ENCODE results near the gene AJM1.
"Not testable (repeated sequence)": the region's sequence is repeated elsewhere in the genome, so short reads cannot be mapped to it uniquely, and the experiment has no call there.

AJM1 gene

GRCh38 chr9:136857581-136858412, 15.5 kb downstream of the AJM1 start:
- DNase-seq = no peak

GRCh38 chr9:136858452-136858843, 16.2 kb downstream of the AJM1 start:
- DNase-seq = no peak

GRCh38 chr9:136858844-136859757, 16.8 kb downstream of the AJM1 start:
- no peak for DNase-seq

GRCh38 chr9:136860529-136860928, 18.3 kb downstream of the AJM1 start:
- no peak for DNase-seq

GRCh38 chr9:136860933-136861873, 18.9 kb downstream of the AJM1 start:
- no peak for DNase-seq

GRCh38 chr9:136861874-136862457, 19.7 kb downstream of the AJM1 start:
- DNase-seq = no peak

- no peak for DNase-seq
Measured at GRCh38 chr9:136862849-136863622, 20.8 kb downstream of the AJM1 start.

DNA sequence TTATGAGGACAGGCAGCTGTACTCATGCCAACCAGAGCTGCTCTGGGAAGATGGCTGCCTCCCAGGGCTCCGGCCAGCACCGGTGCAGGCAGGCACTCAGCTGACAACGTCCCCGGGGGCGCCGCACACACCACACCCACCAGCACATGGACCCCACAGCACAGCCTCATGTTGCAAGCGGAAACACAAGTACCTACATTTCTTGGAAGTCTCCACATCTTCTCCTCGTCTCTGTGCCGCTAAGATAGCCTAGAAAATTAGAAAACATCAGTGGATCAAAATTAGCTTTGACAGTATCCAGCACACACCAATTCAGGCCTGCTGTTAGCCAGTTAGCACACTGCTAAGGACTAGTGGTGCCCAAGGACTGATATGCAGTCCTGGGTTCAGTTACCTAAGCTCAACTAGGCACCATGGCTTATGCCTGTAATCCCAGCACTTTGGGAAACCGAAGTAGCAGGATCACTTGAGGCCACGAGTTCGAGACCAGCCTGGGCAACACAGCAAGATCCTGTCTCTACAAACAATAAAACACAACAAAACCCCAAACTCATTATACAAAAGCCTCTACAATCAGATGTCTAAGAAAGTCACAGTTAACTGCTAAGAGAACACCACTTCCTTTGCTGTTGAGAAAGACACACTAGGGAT, 21.5 kb downstream of the AJM1 start:
- DNase-seq = no peak

GRCh38 chr9:136865041-136865767, 22.9 kb downstream of the AJM1 start:
- DNase-seq = no peak

DNA sequence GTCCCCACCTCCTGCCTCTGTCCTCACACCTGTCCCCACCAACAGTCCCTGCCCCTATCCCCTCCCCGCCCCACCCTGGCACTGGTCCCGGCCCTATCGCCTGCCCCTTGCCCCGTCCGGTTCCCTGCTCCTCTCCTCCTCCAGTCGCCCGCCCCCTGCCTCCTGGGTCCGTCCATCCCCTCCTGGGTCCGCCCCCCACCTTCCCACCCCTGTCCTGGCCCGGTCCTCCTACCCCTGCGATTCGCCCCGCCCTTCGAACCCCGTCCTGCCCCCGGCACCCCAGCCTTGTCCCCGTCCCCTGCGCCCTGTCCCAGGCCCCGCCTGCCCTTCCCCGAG, 23.5 kb downstream of the AJM1 start:
- DNase-seq = no peak

DNA sequence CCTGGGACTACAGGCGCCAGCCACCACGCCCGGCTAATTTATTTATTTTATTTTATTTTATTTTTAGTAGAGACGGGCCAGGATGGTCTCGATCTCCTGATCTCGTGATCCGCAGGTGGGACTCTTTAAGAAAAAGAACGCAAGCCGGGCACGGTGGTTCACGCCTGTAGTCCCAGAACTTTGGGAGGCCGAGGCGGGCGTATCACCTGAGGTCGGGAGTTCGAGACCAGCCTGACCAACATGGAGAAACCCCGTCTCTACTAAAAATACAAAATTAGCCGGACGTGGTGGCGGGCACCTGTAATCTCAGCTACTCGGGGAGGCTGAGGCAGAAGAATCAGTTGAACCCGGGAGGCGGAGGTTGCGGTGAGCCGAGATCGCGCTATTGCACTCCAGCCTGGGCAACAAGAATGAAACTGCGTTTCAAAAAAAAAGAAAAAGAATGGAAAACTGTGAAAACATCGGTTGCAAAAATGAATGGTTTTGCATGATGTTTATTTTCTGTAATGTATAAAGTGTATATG, 24.7 kb downstream of the AJM1 start:
- DNase-seq = not testable (repeated sequence)

- no peak for DNase-seq
Measured at GRCh38 chr9:136867480-136867879, 25.2 kb downstream of the AJM1 start.

DNA sequence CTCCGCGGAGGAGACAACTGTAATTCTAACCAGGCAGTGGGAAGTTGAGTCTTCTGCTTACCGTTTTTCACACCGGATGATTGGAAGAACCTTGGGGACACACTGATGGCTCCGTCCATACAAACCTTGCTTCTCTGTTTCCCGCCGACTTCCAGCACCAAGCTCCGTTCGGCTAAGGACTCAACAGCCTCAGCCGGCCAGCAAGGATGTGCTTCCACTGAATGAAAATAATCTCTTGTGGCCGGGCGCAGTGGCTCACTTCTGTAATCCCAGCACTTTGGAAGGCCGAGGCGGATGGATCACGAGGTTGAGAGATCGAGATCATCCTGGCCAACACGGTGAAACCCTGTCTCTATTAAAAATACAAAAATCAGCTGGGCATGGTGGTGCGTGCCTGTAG, 25.6 kb downstream of the AJM1 start:
- DNase-seq = no peak

DNA sequence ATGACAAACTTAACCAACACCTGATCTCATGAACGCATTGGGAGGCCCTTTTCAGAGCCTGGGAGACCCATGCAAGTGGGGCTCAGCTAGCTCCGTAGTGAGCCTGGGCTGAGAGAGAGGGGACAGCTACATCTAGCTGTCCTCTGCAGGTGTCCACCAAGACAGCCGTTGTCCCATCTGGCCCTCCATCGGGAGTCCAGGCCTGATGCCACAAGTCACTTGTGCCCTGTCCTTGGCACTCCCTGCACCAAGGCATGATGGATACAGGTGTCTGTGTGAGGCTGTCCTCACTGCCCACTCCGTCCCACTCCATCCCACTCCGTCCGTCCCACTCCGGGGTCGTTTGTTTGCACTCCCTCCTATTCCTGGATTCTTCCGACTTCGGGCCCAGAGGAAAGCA, 26.4 kb downstream of the AJM1 start:
- DNase-seq = no peak

GRCh38 chr9:136869611-136870010, 27.3 kb downstream of the AJM1 start:
- not testable (repeated sequence) for DNase-seq

GRCh38 chr9:136875155-136875554, 32.9 kb downstream of the AJM1 start:
- DNase-seq = no peak

DNA sequence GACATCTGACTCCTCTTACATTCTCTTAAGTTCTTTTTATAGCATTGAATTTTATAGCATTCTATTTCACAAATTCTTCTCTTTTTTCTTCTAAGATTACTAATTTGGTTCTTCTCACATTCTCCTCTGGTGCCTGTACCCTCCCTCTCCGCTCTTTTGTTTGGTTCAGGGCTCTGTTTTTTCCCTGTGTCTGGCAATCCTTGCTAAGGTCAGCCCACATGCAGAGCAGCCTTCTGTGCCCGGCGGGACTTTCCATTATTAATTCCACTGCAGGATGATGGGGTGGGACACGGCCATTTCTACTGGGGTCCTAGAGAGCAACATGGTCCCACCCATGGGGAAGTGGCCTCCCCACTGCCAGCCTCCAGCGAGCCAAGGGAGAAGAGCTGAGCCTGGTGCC, 34.2 kb downstream of the AJM1 start:
- DNase-seq = no peak

DNA sequence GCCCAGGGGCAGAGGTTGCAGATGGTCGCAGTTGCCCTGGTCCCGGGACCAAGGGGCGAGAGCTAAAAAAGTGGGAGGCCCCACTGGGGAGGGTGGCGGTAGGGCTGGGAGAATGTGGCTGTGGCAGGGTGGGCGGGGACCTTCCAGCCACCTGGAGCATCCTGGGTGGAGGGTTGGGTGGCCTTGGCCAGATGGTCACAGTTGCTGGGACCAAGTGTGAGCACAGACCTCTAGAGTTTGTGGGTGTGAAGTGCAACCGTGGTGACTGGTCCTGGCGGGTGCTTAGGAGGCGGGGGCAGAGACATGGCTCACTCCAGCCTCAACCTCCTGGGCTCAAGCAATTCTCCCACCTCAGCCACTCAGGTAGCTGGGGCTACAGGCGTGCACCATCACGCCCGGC, 38.4 kb downstream of the AJM1 start:
- DNase-seq = no peak

- no peak for DNase-seq
Measured at GRCh38 chr9:136881691-136882108, 39.4 kb downstream of the AJM1 start.

All from NCI-H2107 (cell line).